ENCODE data around the gene LRRC3C.
"Not testable (repeated sequence)": the region's sequence is repeated elsewhere in the genome, so short reads cannot be mapped to it uniquely, and the experiment has no call there.

LRRC3C gene, protein sequence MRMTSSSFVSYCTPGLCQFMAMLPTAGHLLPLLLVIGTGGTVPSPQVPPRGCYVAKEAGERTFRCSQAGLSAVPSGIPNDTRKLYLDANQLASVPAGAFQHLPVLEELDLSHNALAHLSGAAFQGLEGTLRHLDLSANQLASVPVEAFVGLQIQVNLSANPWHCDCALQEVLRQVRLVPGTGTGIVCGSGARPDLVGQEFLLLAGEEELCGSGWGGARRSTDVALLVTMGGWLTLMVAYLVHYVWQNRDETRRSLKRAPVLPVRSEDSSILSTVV

GRCh38 chr17:39927101-39927928, at the start of gene LRRC3C, which contains the start of gene ORMDL3:
Gene LRRC3C, plus strand, starts transcription at chr17:39927732. Its CDS starts 13,792 bp downstream, at chr17:39941524.
Gene ORMDL3, minus strand, starts transcription at chr17:39927601. Its CDS starts 3,398 bp downstream, at chr17:39924203.
- DNase-seq, result peak; percentile 68 to 93

GRCh38 chr17:39886102-39886501, 41.4 kb upstream of the LRRC3C start:
- DNase-seq, result not testable (repeated sequence)

DNA sequence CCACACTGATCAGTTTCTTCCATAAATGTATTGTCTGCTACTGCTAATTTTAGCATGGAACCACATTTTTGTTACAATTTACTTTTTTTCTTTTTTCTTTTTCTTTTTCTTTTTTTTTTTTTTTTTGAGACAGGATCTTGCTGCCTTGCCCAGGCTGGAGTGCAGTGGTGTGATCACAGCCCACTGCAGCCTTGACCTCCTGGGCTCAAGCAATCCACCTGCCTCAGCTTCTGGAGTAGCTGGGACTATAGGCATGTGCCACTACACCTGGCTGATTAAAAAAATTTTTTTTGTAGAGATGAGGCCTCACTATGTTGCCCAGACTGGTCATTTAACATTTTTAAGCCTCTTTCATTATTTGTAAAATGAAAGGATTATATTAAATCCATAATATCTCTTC, 40.5 kb upstream of the LRRC3C start:
- DNase-seq, result no peak

- no peak for DNase-seq
These were observed 38.3 kb upstream of the LRRC3C start for GRCh38 chr17:39889200-39889599.

GRCh38 chr17:39894681-39895376, 32.7 kb upstream of the LRRC3C start:
- no peak for DNase-seq

DNA sequence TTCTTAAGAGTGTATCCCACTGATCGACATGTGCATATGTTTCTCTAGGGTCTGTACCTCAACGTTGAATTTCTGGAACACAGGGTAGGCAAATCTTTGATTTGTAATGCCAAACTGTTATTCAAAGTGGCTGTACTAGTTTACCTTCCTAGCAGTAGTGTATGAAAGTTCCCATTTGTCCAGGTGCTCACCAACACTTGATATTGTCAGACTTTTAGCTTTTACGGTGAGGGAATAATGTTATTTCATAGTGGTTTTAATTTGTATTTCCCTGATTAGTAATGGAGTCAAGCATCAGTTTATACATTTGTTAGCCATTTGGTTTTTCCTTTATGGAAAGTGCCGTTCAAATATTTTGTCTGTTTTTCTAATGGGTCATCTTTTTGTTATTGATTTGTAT, 29.4 kb upstream of the LRRC3C start:
- DNase-seq, result no peak

DNA sequence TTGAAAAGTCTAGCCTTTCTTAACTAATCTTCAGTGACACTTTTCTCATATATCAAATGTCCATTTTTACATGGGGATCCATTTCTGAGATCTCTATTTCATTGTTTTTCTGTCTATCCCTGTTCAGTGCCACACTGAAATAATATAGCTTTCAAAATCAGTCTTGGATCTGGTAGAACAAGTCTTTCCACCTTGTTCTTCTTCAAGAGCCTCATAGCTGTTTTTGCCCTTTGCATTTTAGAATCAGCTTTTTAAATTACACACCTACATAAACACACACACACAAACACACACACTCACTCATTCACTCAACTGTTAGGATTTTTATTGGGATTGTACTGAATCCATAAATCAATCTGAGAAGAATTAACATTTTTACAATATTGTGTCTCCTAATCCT, 28.3 kb upstream of the LRRC3C start:
- no peak for DNase-seq

DNA sequence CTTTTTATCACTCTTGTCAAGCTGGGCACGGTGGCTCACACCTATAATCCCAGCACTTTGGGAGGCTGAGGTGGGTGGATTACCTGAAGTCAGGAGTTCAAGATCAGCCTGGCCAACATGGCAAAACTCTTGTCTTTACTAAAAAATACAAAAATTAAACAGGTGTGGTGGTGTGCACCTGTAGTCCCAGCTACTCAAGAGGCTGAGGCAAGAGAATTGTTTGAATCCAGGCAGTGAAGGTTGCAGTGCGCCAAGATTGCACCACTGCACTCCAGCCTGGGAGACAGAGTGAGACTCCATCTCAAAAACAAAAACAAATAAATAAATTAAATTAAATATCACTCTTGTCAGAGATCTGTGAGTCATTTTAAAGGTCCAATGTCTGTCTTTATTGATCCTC, 25.5 kb upstream of the LRRC3C start:
- not testable (repeated sequence) for DNase-seq

GRCh38 chr17:39903158-39903884, 24.2 kb upstream of the LRRC3C start:
- no peak for DNase-seq

- DNase-seq, result no peak
These were observed 22.6 kb upstream of the LRRC3C start for GRCh38 chr17:39904990-39905288.

DNA sequence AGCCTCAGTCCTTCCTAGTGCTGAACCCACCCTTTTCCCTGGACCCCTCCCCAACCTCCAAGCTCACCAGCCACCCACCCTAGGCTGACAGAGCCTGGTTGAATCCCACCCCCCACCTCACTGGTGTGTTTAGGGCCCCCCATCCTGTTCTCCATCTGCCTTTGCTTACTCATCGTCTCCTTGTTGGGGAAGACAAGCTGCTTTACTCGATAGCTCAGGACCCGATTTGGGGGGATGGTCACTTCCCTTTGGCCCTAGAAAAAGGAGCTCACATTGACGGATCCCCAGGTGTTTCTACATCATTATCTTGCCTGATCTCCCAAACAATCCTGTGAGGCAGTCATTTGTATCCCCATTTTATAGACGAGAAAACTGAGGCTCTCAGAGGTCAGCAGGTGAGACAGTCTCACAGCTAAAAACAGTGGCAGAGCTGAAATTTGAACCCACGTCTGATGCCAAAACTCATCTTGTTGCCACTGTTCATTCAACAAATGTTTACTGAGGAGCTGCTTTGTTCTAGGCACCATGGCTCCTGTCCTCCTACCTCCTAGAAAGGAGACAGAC, 18.7 kb upstream of the LRRC3C start:
- no peak for DNase-seq

GRCh38 chr17:39913989-39914388, 13.5 kb upstream of the LRRC3C start:
- no peak for DNase-seq

DNA sequence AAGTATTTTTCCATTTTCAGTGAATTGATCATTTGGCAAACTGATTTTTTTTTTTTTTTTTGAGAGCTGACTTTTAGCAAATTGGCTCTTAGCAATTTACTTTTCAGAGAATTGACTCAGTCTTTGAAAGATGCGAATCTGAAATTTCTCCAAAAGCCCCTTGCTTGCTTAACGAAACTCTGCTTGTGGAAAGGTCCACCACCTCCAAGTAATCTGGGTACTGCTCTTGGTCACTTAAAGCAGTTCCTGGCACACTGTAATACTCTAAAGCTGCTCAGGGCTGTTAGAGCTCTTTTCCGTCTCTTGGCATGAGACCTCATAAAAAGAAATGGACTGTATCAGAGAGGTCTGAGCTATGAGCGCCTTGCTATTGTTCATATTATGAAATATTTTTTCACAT, 12.0 kb upstream of the LRRC3C start:
- DNase-seq, result no peak

- DNase-seq, result peak in 1 of 2 experiments; percentile 33
These were observed 10.6 kb upstream of the LRRC3C start for GRCh38 chr17:39916918-39917317.

DNA sequence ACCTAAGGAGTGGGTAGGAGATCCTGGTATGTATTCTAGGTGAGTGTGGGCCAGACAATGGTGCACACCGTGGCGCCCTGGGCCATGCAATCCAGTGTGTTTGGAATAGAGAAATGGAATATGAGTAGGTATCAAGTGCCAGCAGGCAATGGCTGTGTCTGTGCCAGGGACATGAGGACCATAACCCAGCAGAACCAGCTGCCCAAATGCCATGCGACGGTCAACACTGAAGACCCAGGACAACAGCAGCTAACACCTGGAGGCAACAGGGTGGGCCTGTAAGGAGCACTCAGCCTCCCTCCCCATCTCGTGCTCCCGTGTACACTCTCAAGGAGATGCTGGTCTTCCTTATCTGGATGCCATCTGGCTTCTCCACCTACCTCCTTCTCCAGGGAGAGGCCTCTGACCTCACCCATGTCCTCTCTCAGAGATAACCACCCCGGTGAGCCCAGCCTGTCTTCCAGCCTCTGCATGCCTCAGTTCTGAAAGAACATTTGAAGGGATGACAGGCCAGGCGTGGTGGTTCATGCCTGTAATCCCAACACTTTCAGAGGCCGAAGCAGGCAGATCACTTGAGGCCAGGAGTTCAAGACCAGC, 8.3 kb upstream of the LRRC3C start:
- no peak for DNase-seq

DNA sequence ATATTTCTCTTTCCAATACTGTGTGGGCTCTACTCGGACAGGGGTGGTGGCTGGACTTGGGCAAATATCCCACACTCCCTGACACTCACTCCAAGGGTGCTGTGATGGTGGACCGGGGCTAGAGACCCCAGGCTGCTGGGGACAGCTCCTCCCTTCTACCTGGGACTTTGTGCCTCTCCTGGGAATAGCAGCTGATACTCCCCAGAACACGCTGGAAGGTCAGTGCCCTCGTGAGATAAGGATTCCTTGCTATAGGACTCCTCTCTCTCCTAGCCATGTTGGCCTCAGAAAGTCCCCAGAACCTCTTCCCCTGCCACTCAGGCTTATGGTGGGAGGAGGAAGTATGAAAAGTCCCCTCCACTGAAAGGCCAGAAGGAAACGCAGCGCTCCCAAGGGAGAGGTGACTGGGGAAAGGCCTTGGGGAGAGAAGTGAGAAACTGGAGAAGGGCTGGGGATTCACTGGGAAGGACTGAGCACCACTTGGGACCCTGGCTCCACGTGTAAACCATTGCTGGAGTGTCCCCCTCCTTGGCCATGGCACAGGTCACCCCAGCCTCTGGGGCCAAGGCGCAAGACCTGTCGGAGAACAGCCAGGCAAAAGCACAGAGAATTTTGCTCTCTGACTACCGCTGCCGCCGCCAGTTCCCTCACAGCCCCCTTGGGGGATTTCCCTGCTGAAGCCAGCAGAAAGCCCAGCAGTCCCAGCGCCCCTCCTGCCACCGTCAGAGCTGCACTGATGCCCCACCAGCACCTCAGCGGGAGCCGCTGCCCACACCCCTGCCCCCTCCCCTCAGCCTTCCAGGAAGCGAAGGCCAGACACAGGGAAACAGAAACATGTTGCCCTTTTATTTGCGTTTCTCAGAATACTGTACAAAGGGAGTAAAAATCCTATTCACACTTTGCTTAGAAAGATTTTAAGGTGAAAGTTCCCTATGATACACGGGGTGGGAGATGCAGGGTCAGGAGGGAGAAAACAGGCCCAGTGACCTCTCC, 7.0 kb upstream of the LRRC3C start:
- DNase-seq, result no peak

- DNase-seq, result no peak
These were observed 6.2 kb upstream of the LRRC3C start for GRCh38 chr17:39921323-39921722.

- DNase-seq, result no peak
These were observed 5.5 kb upstream of the LRRC3C start for GRCh38 chr17:39922006-39922405.

DNA sequence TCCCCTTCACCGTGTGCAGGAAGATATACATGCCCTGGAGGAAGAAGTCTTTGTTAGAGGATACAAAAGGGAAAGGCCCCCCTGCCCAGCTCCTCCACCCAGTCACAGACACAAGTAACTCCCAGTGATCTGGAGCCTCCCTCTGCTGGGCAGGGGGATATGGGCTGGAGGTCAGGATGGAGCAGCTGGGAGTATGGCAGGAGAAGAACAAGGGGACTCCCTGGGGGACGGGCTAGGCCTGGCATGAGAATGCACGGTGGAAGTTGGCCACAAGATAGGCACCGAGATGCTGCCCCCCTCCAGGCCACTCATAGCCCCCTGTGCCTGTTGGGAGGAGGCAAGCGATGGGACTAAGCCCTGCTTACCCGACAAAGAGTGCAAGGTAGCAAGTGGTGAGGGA, 4.3 kb upstream of the LRRC3C start:
- no peak for DNase-seq

DNA sequence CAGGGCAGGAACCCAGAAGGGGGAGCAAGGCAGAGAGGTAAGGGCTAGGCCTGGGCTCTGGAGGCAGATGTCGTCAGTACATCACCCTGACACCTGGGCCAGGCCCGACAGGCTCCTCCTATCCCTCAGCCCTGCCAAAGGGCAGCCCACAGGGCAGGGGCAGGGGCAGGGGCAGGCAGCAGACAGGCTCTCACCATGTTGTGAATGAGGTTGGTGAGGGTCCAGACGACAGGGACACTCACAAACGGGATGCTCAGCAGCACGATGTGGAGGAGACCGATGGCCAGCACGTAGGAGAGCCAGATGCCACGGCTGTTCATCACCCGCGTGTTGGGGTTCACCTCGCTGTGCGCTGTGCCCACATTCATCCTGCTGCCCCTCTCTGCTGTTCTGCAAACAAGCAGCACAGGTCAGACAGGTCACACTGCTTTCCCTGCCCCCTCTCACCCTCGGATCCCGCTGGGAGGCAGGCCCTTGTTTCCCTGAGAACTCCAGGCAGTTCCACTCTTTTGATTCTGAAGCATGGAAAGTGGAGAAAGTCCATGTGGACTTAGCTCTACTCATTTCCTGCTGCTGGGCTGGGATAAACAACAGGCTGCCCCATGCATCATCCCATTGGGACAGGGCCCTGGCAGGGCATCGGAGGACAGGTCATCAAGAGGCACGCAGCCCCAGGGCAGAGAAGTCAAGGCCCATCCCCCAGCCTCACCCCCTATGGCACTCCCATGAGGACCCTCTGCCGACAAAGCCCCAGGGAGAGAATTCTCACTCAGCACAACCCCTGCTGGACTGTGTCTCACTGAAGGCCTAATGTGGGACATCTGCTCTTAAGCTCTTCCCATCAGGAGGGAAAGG, 3.5 kb upstream of the LRRC3C start:
- DNase-seq, result no peak

Data from NCI-H526 (cell line).